Upper lobe of left lung (tissue), 6 donors: ENCODE data around the gene PAM. TPM values are rescaled to one million over a fixed set of nuclear protein-coding genes. Genes with fewer than 3 reads are reported as not detected.

Source experiments
- ATAC-seq, 2 donors: fragments of 200-7000 bp; cut with Tn5 transposase; one replicate each; pipeline ENCODE4 v1.9.1; 2022; ENCODE audit warnings: mild to moderate bottlenecking in 2 of 2, moderate library complexity in 2 of 2; ENCODE audit not compliant: low FRiP score in 2 of 2
- DNase-seq, 2 donors: peaks; one replicate each; pipeline ENCODE4 v3.0.0-alpha.2; 2019 to 2020
- H3K27ac ChIP-seq, 4 donors: fragments of 200-600 bp; sonication (generic); one replicate each; pipeline ENCODE4 v1.5.1; 2016 to 2019
- H3K27me3 ChIP-seq, 4 donors: fragments of 200-600 bp; sonication (generic); one replicate each; pipeline ENCODE4 v1.5.1; 2017 to 2019
- H3K36me3 ChIP-seq, 4 donors: fragments of 200-600 bp; sonication (generic); one replicate each; pipeline ENCODE4 v1.5.1; 2016 to 2019
- H3K4me1 ChIP-seq, 4 donors: fragments of 200-600 bp; sonication (generic); one replicate each; pipeline ENCODE4 v1.5.1; 2018 to 2019
- H3K4me3 ChIP-seq, 4 donors: fragments of 200-600 bp; sonication (generic); one replicate each; pipeline ENCODE4 v1.5.1; 2017 to 2019; ENCODE audit warnings: mild to moderate bottlenecking in 2 of 4, moderate library complexity in 1 of 4
- H3K9me3 ChIP-seq, 4 donors: fragments of 200-600 bp; sonication (generic); one replicate each; pipeline ENCODE4 v1.5.1; 2018 to 2019
- EP300 ChIP-seq, 4 donors: sonication (generic); formaldehyde crosslinking; IDR thresholded peaks; one replicate each; pipeline ENCODE4 v1.5.1; 2017; ENCODE audit warnings: antibody characterized with exemption in 4 of 4, control low read depth in 2 of 4
- POLR2A ChIP-seq, 4 donors: fragments of 450-650 bp; IDR thresholded peaks; one replicate each; pipeline ENCODE4 v1.5.1; 2016 to 2017; ENCODE audit warnings: antibody characterized with exemption in 4 of 4, mild to moderate bottlenecking in 2 of 4
- POLR2AphosphoS5 ChIP-seq, 2 donors: sonication (generic); formaldehyde crosslinking; IDR thresholded peaks; one replicate each; pipeline ENCODE4 v1.5.1; 2017; ENCODE audit warnings: antibody characterized with exemption in 2 of 2
- WGBS, 2 donors: methylation state at CpG; one replicate each; pipeline ENCODE4 v1.1.5; 2017 to 2018; 5-methylcytosine and 5-hydroxymethylcytosine counted together
- total RNA-seq, 6 donors: library from RNA; depleted of rRNA in 4 of 6; stranded (reverse); fragments of >200 nt in 4 of 6; gene quantifications; one replicate each; pipeline versions ENCODE4 v1.1.0 to v1.2.1, GENCODE V29; 2016 to 2021
- TF ChIP-seq, protein P1 (sequence below), 6 experiments: fragments of 450-650 bp in 4 of 6; fragments of 200-600 bp in 2 of 6; sonication (generic) in 2 of 6; IDR thresholded peaks; one replicate each; pipeline ENCODE4 v1.5.1; 2016 to 2019; ENCODE audit warnings: antibody characterized with exemption in 6 of 6
- donor health status: DM: no; HTN: no; CAD: no; lungs with moderate emphysema.
- donor health status: DM: no; HTN: yes; CAD: no; lungs with severe emphysema.

PAM gene
- total RNA-seq, 6 donors from 2014 or later = 91.1 to 428 (median 212) TPM

- Histone ChIP-seq H3K27me3 (no peaks in the 10 kb centered on the region), H3K4me1 (no peaks in the 10 kb centered on the region), H3K36me3 (peaks cover 0 to 16% (median 0%) of the 10 kb centered on the region in 4 donors), H3K27ac (no peak overlapping the region), H3K4me3 (no peak overlapping the region), H3K9me3 (no peaks in the 10 kb centered on the region)
- ATAC-seq (no peak), DNase-seq (no peak)
- WGBS, 2 donors = 95 to 98% methylated on average over 2 of the region's 2 CpGs
- no peak for TF ChIP-seq POLR2A (IDR thresholded peaks at IDR 0.05)
- no peak for TF ChIP-seq POLR2AphosphoS5 (IDR thresholded peaks at IDR 0.05)
- TF ChIP-seq EP300 (IDR thresholded peaks at IDR 0.05) = no peak
- TF ChIP-seq, protein P1, sequence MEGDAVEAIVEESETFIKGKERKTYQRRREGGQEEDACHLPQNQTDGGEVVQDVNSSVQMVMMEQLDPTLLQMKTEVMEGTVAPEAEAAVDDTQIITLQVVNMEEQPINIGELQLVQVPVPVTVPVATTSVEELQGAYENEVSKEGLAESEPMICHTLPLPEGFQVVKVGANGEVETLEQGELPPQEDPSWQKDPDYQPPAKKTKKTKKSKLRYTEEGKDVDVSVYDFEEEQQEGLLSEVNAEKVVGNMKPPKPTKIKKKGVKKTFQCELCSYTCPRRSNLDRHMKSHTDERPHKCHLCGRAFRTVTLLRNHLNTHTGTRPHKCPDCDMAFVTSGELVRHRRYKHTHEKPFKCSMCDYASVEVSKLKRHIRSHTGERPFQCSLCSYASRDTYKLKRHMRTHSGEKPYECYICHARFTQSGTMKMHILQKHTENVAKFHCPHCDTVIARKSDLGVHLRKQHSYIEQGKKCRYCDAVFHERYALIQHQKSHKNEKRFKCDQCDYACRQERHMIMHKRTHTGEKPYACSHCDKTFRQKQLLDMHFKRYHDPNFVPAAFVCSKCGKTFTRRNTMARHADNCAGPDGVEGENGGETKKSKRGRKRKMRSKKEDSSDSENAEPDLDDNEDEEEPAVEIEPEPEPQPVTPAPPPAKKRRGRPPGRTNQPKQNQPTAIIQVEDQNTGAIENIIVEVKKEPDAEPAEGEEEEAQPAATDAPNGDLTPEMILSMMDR (IDR thresholded peaks at IDR 0.05) = no peak
These were observed 201.5 kb downstream of the PAM start for GRCh38 chr5:102956599-102956998.

DNA sequence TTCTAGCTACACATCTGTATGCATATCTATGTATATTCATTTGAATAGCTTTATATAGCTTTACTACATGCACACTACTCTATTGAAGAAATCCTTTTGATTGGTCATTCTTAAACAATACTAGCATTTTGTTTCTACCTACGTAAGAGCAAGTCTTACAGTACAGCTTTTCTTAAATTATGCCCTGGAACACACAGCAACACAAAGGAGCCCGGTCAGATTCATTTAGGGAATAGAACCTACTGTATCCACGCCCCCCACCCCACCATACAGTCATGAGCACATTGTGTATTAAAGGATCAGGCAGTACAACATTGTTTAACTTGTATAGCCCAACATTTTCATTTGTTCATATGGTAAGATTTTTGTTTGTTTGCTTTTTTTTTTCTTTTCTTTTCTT, 202.0 kb downstream of the PAM start:
- Histone ChIP-seq H3K9me3 (no peaks in the 10 kb centered on the region), H3K36me3 (peaks cover 0 to 16% (median 0%) of the 10 kb centered on the region in 4 donors), H3K4me1 (no peaks in the 10 kb centered on the region), H3K27me3 (no peaks in the 10 kb centered on the region), H3K27ac (no peak overlapping the region), H3K4me3 (no peak overlapping the region)
- WGBS, 2 donors = 97 to 99% methylated on average over 3 of the region's 3 CpGs
- DNase-seq (no peak), ATAC-seq (no peak)
- no peak for TF ChIP-seq EP300 (IDR thresholded peaks at IDR 0.05)
- no peak for TF ChIP-seq POLR2AphosphoS5 (IDR thresholded peaks at IDR 0.05)
- TF ChIP-seq, protein P1 (IDR thresholded peaks at IDR 0.05) = no peak
- TF ChIP-seq POLR2A (IDR thresholded peaks at IDR 0.05) = no peak

DNA sequence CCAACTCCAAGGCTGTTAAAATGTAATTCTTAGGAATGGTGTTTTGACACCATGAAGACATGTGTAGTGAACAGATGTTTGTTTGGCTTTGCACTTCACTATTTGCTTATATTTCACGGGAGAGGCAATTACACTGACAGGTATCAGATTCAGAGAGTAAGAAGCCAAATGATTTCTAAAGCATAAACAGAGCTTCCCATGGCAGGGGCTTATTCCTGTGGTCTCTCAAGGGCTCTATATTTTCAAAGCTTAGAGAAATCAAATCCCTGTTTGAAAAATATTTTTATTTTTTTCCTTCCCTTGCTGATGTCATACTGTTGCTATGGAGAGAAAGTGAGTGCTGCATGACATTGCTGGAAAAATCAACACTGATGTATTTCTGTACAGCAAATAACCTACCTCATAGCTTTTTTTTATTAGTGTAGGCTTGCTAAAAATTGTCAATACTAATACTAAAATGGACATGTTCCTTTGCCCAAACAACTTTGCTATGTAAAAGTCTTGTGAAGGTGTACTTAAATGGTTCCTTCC, 203.4 kb downstream of the PAM start:
- no peaks in the 10 kb centered on the region for H3K9me3 ChIP-seq
- DNase-seq = no peak
- no peak for TF ChIP-seq POLR2A (IDR thresholded peaks at IDR 0.05)
- TF ChIP-seq, protein P1 (IDR thresholded peaks at IDR 0.05) = no peak
- TF ChIP-seq EP300 (IDR thresholded peaks at IDR 0.05) = no peak
- TF ChIP-seq POLR2AphosphoS5 (IDR thresholded peaks at IDR 0.05) = no peak
- peaks cover 0 to 12% (median 0%) of the 10 kb centered on the region in 4 donors for H3K36me3 ChIP-seq
- no peak overlapping the region for H3K4me3 ChIP-seq
- ATAC-seq = peak in 1 of 2 donors; percentile 52
- WGBS, 2 donors = 48 to 64% methylated on average over 1 of the region's 1 CpG
- H3K4me1 ChIP-seq = no peaks in the 10 kb centered on the region
- no peak overlapping the region for H3K27ac ChIP-seq
- no peaks in the 10 kb centered on the region for H3K27me3 ChIP-seq

- ATAC-seq = peak in 1 of 2 donors; percentile 81
- TF ChIP-seq POLR2A (IDR thresholded peaks at IDR 0.05) (no peak), POLR2AphosphoS5 (IDR thresholded peaks at IDR 0.05) (no peak), EP300 (IDR thresholded peaks at IDR 0.05) (no peak)
- TF ChIP-seq, protein P1 (IDR thresholded peaks at IDR 0.05) = no peak
- no peaks in the 10 kb centered on the region for H3K9me3 ChIP-seq
- no peaks in the 10 kb centered on the region for H3K27me3 ChIP-seq
- no peak for DNase-seq
- no peaks in the 10 kb centered on the region for H3K4me1 ChIP-seq
- 75 to 81% methylated on average over 1 of the region's 1 CpG for whole genome bisulfite sequencing, 2 donors
- peaks cover 0 to 12% (median 0%) of the 10 kb centered on the region in 4 donors for H3K36me3 ChIP-seq
- no peak overlapping the region for H3K27ac ChIP-seq
- H3K4me3 ChIP-seq = no peak overlapping the region
These were observed 203.9 kb downstream of the PAM start for GRCh38 chr5:102959055-102959454.

DNA sequence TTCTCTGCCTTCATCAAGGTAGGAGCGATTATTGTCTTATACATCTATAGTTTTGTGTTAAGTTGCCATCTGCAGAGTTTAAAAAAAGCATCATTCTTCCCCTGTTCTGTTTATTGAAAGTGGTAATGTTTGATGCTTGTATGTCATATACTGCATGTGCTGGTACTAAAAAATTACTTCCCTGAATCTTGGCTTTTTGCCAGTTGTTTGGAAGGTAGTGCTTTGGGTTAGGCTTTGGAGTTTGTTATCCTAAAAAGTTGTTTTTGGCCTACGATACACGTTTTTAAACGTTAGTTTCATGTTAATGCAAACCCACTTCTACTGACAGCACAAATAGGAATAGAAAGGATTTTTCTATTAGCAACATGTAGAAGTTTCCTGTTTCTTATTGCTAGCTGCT, 206.6 kb downstream of the PAM start:
- H3K27ac ChIP-seq = no peak overlapping the region
- H3K4me3 ChIP-seq = no peak overlapping the region
- WGBS, 2 donors = 77 to 79% methylated on average over 4 of the region's 4 CpGs
- ATAC-seq (no peak), DNase-seq (no peak)
- H3K4me1 ChIP-seq = no peaks in the 10 kb centered on the region
- H3K9me3 ChIP-seq = no peaks in the 10 kb centered on the region
- TF ChIP-seq, protein P1 (IDR thresholded peaks at IDR 0.05) = no peak
- TF ChIP-seq EP300 (IDR thresholded peaks at IDR 0.05) = no peak
- no peak for TF ChIP-seq POLR2AphosphoS5 (IDR thresholded peaks at IDR 0.05)
- TF ChIP-seq POLR2A (IDR thresholded peaks at IDR 0.05) = no peak
- H3K36me3 ChIP-seq = peaks cover 0 to 12% (median 0%) of the 10 kb centered on the region in 4 donors
- H3K27me3 ChIP-seq = no peaks in the 10 kb centered on the region
